Activated CD4-positive, alpha-beta T cell treated with anti-CD3 and anti-CD28 coated beads, Interleukin-2, amount 50 U/mL, for 16 hours (primary cell): ENCODE data around the gene SH3YL1.

ENCODE experiments used
- DNase-seq: peaks from one replicate; pipeline ENCODE4 v3.0.0-alpha.2; 2020

The SH3YL1 gene

GRCh38 chr2:211486-212184 lies 52.2 kb downstream of the SH3YL1 start:
- DNase-seq = no peak

- DNase-seq = no peak
These were observed 53.2 kb downstream of the SH3YL1 start for GRCh38 chr2:210660-211059.

- no peak for DNase-seq
These were observed 54.4 kb downstream of the SH3YL1 start for GRCh38 chr2:209470-209869.

- DNase-seq = no peak
These were observed 55.5 kb downstream of the SH3YL1 start for GRCh38 chr2:208335-208734.

GRCh38 chr2:203984-204383 lies 59.8 kb downstream of the SH3YL1 start:
- DNase-seq = no peak

GRCh38 chr2:203401-203800 lies 60.4 kb downstream of the SH3YL1 start:
- DNase-seq = no peak

GRCh38 chr2:202945-203344 lies 60.9 kb downstream of the SH3YL1 start:
- DNase-seq = no peak

GRCh38 chr2:201648-202433 lies 62.0 kb downstream of the SH3YL1 start:
- no peak for DNase-seq

- DNase-seq = no peak
These were observed 64.5 kb downstream of the SH3YL1 start for GRCh38 chr2:199041-199966.

- no peak for DNase-seq
These were observed 67.4 kb downstream of the SH3YL1 start for GRCh38 chr2:196406-196805.

- DNase-seq = no peak
These were observed 67.9 kb downstream of the SH3YL1 start for GRCh38 chr2:195932-196331.

- peak; percentile 26 for DNase-seq
These were observed 70.6 kb downstream of the SH3YL1 start for GRCh38 chr2:193141-193671.

- no peak for DNase-seq
These were observed 72.3 kb downstream of the SH3YL1 start for GRCh38 chr2:191311-192190.

GRCh38 chr2:187825-188224 lies 76.0 kb downstream of the SH3YL1 start:
- DNase-seq = no peak

- DNase-seq = no peak
These were observed 78.6 kb downstream of the SH3YL1 start for GRCh38 chr2:185221-185620.

GRCh38 chr2:184695-185094 lies 79.1 kb downstream of the SH3YL1 start:
- no peak for DNase-seq

- no peak for DNase-seq
These were observed 81.2 kb downstream of the SH3YL1 start for GRCh38 chr2:182509-183122.

- DNase-seq = no peak
These were observed 83.5 kb downstream of the SH3YL1 start for GRCh38 chr2:180311-180710.

GRCh38 chr2:179886-180285 lies 83.9 kb downstream of the SH3YL1 start:
- no peak for DNase-seq

GRCh38 chr2:177733-178132 lies 86.1 kb downstream of the SH3YL1 start:
- no peak for DNase-seq

- no peak for DNase-seq
These were observed 86.9 kb downstream of the SH3YL1 start for GRCh38 chr2:176917-177316.
